ENCODE measurements around the gene RCAN2. TPM values are rescaled to one million over a fixed set of nuclear protein-coding genes. Genes with fewer than 3 reads are reported as not detected.

Gene RCAN2
- total and polyA plus RNA-seq, 2 donors (not counting 3 experiments of a cell fraction or from before 2014, with no cell fraction given) = 0.07 to 0.33 TPM

DNA sequence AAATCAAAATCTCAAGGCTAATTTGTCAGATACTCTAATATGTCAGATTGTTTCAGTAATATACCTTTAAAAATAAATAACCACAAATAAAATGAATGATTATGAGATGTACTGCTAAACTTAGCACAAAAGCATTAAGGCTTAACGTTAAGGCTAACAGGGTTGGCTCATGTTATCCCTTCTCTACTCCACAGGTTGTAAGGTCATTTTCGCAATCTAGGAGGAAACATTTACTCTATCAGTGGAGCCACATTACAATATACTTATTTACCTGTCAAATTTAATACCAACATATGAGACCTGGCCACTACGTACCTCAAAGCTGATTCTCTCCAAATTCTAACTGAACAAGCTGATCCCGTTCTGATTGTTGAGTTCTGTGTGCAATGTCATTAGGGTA is 95.7 kb downstream of the RCAN2 start:
- ChIA-PET POLR2A (no interaction called here), CTCF (interaction anchor here (1.5 to 2.0 kb wide), 2 partner anchors 15 to 173 kb away, joined by 4 read pairs; no protein-coding TSS in a partner anchor)
- no peak overlapping the region for H3K4me2 ChIP-seq (ENCODE audit: insufficient read depth, low read length)
- no peak for TF ChIP-seq JUN (IDR thresholded peaks at IDR 0.05; ENCODE audit: borderline replicate concordance, insufficient read depth, insufficient read length, low read depth)
- TF ChIP-seq MYC (IDR thresholded peaks at IDR 0.05; ENCODE audit: low read depth, low read length) = no peak
- TF ChIP-seq, protein P1, sequence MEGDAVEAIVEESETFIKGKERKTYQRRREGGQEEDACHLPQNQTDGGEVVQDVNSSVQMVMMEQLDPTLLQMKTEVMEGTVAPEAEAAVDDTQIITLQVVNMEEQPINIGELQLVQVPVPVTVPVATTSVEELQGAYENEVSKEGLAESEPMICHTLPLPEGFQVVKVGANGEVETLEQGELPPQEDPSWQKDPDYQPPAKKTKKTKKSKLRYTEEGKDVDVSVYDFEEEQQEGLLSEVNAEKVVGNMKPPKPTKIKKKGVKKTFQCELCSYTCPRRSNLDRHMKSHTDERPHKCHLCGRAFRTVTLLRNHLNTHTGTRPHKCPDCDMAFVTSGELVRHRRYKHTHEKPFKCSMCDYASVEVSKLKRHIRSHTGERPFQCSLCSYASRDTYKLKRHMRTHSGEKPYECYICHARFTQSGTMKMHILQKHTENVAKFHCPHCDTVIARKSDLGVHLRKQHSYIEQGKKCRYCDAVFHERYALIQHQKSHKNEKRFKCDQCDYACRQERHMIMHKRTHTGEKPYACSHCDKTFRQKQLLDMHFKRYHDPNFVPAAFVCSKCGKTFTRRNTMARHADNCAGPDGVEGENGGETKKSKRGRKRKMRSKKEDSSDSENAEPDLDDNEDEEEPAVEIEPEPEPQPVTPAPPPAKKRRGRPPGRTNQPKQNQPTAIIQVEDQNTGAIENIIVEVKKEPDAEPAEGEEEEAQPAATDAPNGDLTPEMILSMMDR (IDR thresholded peaks at IDR 0.05; ENCODE audit: extremely low read depth in 1 of 2, insufficient read depth in 1 of 2, low read depth in 1 of 2, low read length in 2 of 2) = no peak
- no peak for TF ChIP-seq EZH2 (IDR thresholded peaks at IDR 0.05; ENCODE audit: borderline replicate concordance, low read depth, low read length, severe bottlenecking)
- TF ChIP-seq MAX (IDR thresholded peaks at IDR 0.05; ENCODE audit: insufficient read depth, insufficient read length) = no peak
- no peak for TF ChIP-seq FOS (IDR thresholded peaks at IDR 0.05; ENCODE audit: borderline replicate concordance, insufficient read depth, low read length)
- no peak for TF ChIP-seq POLR2AphosphoS5 (IDR thresholded peaks at IDR 0.05; ENCODE audit: insufficient read depth, low read depth, low read length)
- no peak for TF ChIP-seq POLR2A (IDR thresholded peaks at IDR 0.05; ENCODE audit: low read depth, low read length)
- TF ChIP-seq GATA2 (IDR thresholded peaks at IDR 0.05; ENCODE audit: insufficient read depth, insufficient read length, low read depth, low read length) = no peak
- H3K36me3 ChIP-seq (ENCODE audit: control insufficient read depth in 2 of 2, extremely low read depth in 1 of 2, insufficient read depth in 2 of 2, low read length in 2 of 2) = no peaks in the 10 kb centered on the region
- no peaks in the 10 kb centered on the region for H3K79me2 ChIP-seq (ENCODE audit: control insufficient read depth, insufficient read depth, low read length)
- H2AFZ ChIP-seq (ENCODE audit: low read depth, low read length) = no peak overlapping the region
- dilution Hi-C loops (cut with MboI; ENCODE audit: extremely low pct_ligation_motif_present, low sequenced_read_pairs) (no loop called here), intact Hi-C loops (cut with micrococcal nuclease) (no loop called here)
- no peaks in the 10 kb centered on the region for H3K9me3 ChIP-seq (replicated peaks; ENCODE audit: control insufficient read depth, insufficient read depth, low read length)
- H4K20me1 ChIP-seq (replicated peaks; ENCODE audit: control insufficient read depth, extremely low read depth, insufficient read depth, low read length) = no peaks in the 10 kb centered on the region
- H3K27ac ChIP-seq (ENCODE audit: insufficient read depth, low read depth, low read length) = no peak overlapping the region
- no peaks in the 10 kb centered on the region for H3K4me1 ChIP-seq (ENCODE audit: control insufficient read depth, extremely low read depth, insufficient read depth, low read length)
- BruUV-seq (replicated peaks) = no TSS peak
- H3K4me3 ChIP-seq (replicated peaks in 1 of 3; ENCODE audit: insufficient read depth in 1 of 3, low read depth in 1 of 3, low read length in 3 of 3) = no peak overlapping the region
- DNase-seq (ENCODE audit: low read depth, low spot score) (no peak), FAIRE-seq (no peak)
- no peak overlapping the region for H3K9ac ChIP-seq (replicated peaks; ENCODE audit: extremely low read depth, insufficient read depth, low read length)
- H3K27me3 ChIP-seq (ENCODE audit: control insufficient read depth in 2 of 2, insufficient read depth in 2 of 2, low read length in 2 of 2) = no peaks in the 10 kb centered on the region
- no peaks in the 10 kb centered on the region for H3K9me1 ChIP-seq (replicated peaks; ENCODE audit: control insufficient read depth, extremely low read depth, insufficient read depth, low read length)
